HepG2 (cell line): ENCODE measurements around the gene FBXO10.

ENCODE experiments used
- CTCF ChIP-seq: sonication (generic); formaldehyde crosslinking; IDR thresholded peaks from 2 replicates; pipeline ENCODE4 v1.5.0; 2020; ENCODE audit warnings: mild to moderate bottlenecking, missing genetic modification reagents, moderate library complexity
- ZSCAN29 ChIP-seq: sonication (generic); formaldehyde crosslinking; conservative IDR thresholded peaks from 2 replicates; pipeline ENCODE4 v1.4.0; 2020; ENCODE audit warnings: mild to moderate bottlenecking, missing genetic modification reagents

- no peak for TF ChIP-seq CTCF (CRISPR knock-in tag)
- TF ChIP-seq ZSCAN29 = no peak
These were observed 28.8 kb downstream of the FBXO10 start for GRCh38 chr9:37547328-37547878.
